Stimulated activated CD4-positive, alpha-beta T cell treated with anti-CD3 and anti-CD28 coated beads, Interleukin-12 subunit alpha, Interleukin-12 subunit beta, amount 100 ng/mL, for 4 hours (primary cell): ENCODE measurements around the gene NWD2.
"Not testable (repeated sequence)": the region's sequence is repeated elsewhere in the genome, so short reads cannot be mapped to it uniquely, and the experiment has no call there.

Source experiments
- DNase-seq: peaks from one replicate; pipeline ENCODE4 v3.0.0-alpha.2; 2020

Gene NWD2

GRCh38 chr4:37473807-37474206 lies 229.3 kb downstream of the NWD2 start:
- DNase-seq = no peak

GRCh38 chr4:37475087-37475486 lies 230.5 kb downstream of the NWD2 start:
- DNase-seq = no peak

GRCh38 chr4:37475776-37476175 lies 231.2 kb downstream of the NWD2 start:
- DNase-seq = no peak

- DNase-seq = no peak
Observed at GRCh38 chr4:37476256-37476655, 231.7 kb downstream of the NWD2 start.

- no peak for DNase-seq
Observed at GRCh38 chr4:37476691-37477090, 232.1 kb downstream of the NWD2 start.

DNA sequence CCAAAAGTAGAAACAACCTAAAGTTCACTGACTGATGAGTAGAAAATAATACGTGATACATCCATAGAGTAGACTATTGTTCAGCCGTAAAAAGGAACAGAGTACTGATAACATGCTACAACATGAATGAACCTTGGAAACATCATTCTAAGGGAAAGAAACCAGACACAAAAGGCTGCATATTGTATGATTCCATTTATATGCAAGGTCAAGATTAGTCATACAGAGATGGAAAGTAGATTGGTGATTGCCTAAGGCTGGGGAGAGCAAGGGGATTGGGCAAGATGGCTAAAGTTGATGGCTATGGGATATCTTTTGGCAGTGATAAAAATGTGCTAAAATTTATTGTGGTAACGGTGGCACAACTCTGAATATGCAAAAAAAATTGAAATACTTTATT lies 232.6 kb downstream of the NWD2 start:
- no peak for DNase-seq

- DNase-seq = no peak
Observed at GRCh38 chr4:37478151-37478550, 233.6 kb downstream of the NWD2 start.

DNA sequence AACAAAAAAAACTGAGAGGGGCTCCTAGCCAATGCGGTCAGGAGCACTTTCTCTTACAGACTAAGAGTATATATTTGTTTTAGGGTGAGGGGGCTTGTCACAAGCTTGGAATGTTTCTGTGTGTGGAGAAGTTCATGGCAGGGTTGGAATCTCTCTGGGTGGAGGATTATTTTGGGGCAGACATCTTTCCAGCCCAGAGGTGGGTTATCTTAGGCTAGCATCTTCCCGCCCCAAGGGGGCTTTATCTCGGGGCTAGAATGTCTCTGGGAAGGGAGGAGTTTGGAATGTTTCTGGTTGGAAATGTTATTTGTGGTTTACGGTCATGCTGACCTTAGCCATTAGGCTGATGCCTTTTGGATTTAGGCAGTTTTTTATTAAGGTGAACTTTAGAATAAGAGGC lies 236.0 kb downstream of the NWD2 start:
- DNase-seq = no peak

GRCh38 chr4:37481547-37482122 lies 237.1 kb downstream of the NWD2 start:
- DNase-seq = no peak

GRCh38 chr4:37482236-37482913 lies 237.8 kb downstream of the NWD2 start:
- no peak for DNase-seq

DNA sequence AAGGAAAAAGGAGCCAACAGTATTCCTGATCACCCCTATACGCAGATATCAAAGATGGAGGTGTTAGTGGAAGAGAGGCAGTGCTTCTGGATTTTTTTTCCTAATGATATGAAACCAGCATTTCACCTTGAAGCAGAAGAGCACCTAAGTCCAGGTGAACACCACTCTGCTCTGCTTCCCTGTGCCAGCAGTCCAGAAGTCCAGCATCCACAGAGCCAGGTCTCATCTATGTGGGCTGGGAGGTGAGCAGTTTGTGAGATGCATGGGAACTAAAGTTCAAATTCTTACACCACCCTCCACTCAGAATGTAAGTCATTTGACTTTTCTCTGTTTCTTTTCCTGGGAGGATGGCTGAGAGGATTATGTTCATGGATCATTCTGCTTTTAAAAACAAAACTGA lies 239.1 kb downstream of the NWD2 start:
- DNase-seq = no peak

- DNase-seq = no peak
Observed at GRCh38 chr4:37486166-37486565, 241.6 kb downstream of the NWD2 start.

DNA sequence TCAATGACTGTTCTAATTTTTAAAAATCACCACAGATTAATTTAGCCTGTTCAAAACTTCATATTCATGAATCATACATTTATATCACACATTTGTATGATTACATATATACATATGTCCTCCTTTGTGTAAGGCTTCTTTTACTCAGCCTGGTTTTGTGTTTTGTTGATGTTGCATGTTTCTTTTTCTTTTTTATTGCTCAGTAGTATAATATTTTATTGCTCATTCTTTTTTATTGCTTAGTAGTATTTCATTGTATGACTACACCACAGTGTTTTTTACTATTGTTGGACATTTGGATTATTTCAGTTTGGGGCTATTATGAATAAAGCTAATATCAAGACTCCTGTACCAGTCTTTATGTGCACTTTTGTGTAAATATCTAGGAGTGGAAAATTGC lies 243.1 kb downstream of the NWD2 start:
- DNase-seq = no peak

- no peak for DNase-seq
Observed at GRCh38 chr4:37489697-37490096, 245.2 kb downstream of the NWD2 start.

- DNase-seq = no peak
Observed at GRCh38 chr4:37490391-37491347, 246.1 kb downstream of the NWD2 start.

DNA sequence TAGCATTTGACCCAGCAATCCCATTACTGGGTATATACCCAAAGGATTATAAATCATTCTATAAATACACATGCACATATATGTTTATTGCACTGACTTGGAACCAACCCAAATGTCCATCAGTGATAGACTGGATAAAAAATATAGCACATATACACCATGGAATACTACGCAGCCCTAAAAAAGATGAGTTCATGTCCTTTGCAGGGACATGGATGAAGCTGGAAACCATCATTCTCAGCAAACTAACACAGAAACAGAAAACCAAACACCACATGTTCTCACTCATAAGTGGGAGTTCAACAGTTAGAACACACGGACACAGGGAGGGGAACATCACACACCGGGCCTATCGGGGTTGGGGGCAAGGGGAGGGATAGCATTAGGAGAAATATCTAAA lies 250.8 kb downstream of the NWD2 start:
- not testable (repeated sequence) for DNase-seq
